PC-9 (cell line): ENCODE results near the gene SNX1.

Source experiments
- CTCF ChIP-seq: fragments of 200-600 bp; sonication (generic); conservative IDR thresholded peaks from 2 replicates; pipeline ENCODE4 v1.6.1; 2017; ENCODE audit warnings: mixed run types, antibody characterized with exemption, mild to moderate bottlenecking, moderate library complexity
- EZH2 ChIP-seq: fragments of 200-600 bp; sonication (generic); IDR thresholded peaks from 2 replicates; pipeline ENCODE4 v1.8.0; 2017; ENCODE audit warnings: antibody characterized with exemption, low read depth

DNA sequence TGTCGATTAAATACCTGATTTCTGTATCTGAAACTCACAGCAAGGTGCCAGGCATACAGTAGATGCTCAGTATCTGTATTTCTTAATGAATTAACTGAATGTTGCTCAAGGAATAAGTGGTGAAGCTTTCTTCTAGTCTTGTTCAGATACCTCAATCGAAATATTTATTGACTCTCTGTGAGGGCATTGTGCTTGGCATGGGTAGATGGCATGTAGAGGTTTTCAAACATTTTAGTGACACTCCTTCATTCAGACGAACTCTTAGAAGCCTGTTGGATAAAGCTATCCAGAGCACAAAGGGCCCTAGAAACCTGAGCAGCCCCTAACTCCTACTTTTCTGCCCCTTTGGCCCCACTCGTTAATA, 369 bp upstream of the SNX1 start:
- TF ChIP-seq EZH2 (no peak), CTCF (no peak)
